B cell (primary cell): ENCODE data around the gene HBA2. TPM values are rescaled to one million over a fixed set of nuclear protein-coding genes. Genes with fewer than 3 reads are reported as not detected.
A peak's percentile ranks its signal among the peaks of the same experiment; 100 is the strongest.
"Not testable (repeated sequence)": the region's sequence is repeated elsewhere in the genome, so short reads cannot be mapped to it uniquely, and the experiment has no call there.

Experiments
- ATAC-seq: fragments of 200-7000 bp; cut with Tn5 transposase; one replicate; pipeline ENCODE4 v1.10.0; 2021; ENCODE audit warnings: low read depth, mild to moderate bottlenecking, moderate number of reproducible peaks, moderate library complexity
- CTCF ChIA-PET: fragments of 350-600 bp; sonication (Branson Sonifier 250); formaldehyde crosslinking; loops from one replicate; lab custom pipeline; 2021; ENCODE audit warnings: antibody characterized with exemption, inconsistent platforms; lab: Charles Lee
- POLR2A ChIA-PET: fragments of 350-600 bp; sonication (Branson Sonifier 250); formaldehyde crosslinking; loops from one replicate; lab custom pipeline; 2021; ENCODE audit warnings: antibody characterized with exemption; lab: Charles Lee
- DNase-seq: peaks from one replicate; pipeline ENCODE4 v3.0.0; 2013
- H2AFZ ChIP-seq: 2 replicates; pipeline ENCODE4 v1.6.1; 2012; ENCODE audit warnings: mild to moderate bottlenecking, low read depth, low read length; ENCODE audit not compliant: insufficient read depth, poor library complexity, severe bottlenecking
- H3K27ac ChIP-seq, 2 donors: 1 replicate in 1 of 2; 2 replicates in 1 of 2; pipeline ENCODE4 v1.5.1; 2012 to 2013; ENCODE audit warnings: low read length in 2 of 2, mild to moderate bottlenecking in 2 of 2, moderate library complexity in 1 of 2
- H3K27me3 ChIP-seq, 4 experiments: fragments of 200-600 bp in 1 of 4; sonication (generic) in 1 of 4; replicated peaks in 1 of 4; 1 replicate in 2 of 4; 2 replicates in 2 of 4; pipeline versions ENCODE4 v1.6.1 to v1.7.0; 2013 to 2016; ENCODE audit warnings: low read length in 3 of 4, mild to moderate bottlenecking in 2 of 4, mixed read lengths in 1 of 4, moderate library complexity in 1 of 4; ENCODE audit not compliant: insufficient read depth in 4 of 4, control insufficient read depth in 3 of 4; ENCODE audit errors: control extremely low read depth in 1 of 4
- H3K36me3 ChIP-seq, 2 experiments: replicated peaks in 1 of 2; 1 replicate in 1 of 2; 2 replicates in 1 of 2; pipeline versions ENCODE4 v1.6.1 to v1.7.1; 2013; ENCODE audit warnings: low read length in 1 of 2; ENCODE audit not compliant: insufficient read depth in 2 of 2, control insufficient read depth in 1 of 2; ENCODE audit errors: control extremely low read depth in 1 of 2, extremely low read depth in 1 of 2
- H3K4me1 ChIP-seq, 2 donors: fragments of 200-600 bp in 1 of 2; sonication (generic) in 1 of 2; 1 replicate in 1 of 2; 2 replicates in 1 of 2; pipeline versions ENCODE4 v1.5.1 to v1.6.1; 2013 to 2017; ENCODE audit warnings: low read length in 2 of 2; ENCODE audit not compliant: control insufficient read depth in 2 of 2, insufficient read depth in 2 of 2
- H3K4me2 ChIP-seq: replicated peaks from 2 replicates; pipeline ENCODE3; 2012; ENCODE audit warnings: mild to moderate bottlenecking, low read depth, low read length; ENCODE audit not compliant: poor library complexity, severe bottlenecking
- H3K4me3 ChIP-seq, 5 experiments: fragments of 200-600 bp in 1 of 5; sonication (generic) in 1 of 5; 1 replicate in 3 of 5; 2 replicates in 2 of 5; pipeline versions ENCODE4 v1.5.1 to v1.7.0; 2011 to 2016; ENCODE audit warnings: low read length in 4 of 5, mild to moderate bottlenecking in 4 of 5, low read depth in 2 of 5, control low read depth in 1 of 5, moderate library complexity in 1 of 5; ENCODE audit not compliant: insufficient read depth in 1 of 5; ENCODE audit errors: control extremely low read depth in 1 of 5, extremely low read depth in 1 of 5
- H3K79me2 ChIP-seq: fragments of 200-600 bp; sonication (generic); one replicate; pipeline ENCODE4 v1.6.0; 2016; ENCODE audit warnings: low read length; ENCODE audit not compliant: control insufficient read depth, insufficient read depth
- H3K9ac ChIP-seq: fragments of 200-600 bp; sonication (generic); 2 replicates; pipeline ENCODE4 v1.6.1; 2017; ENCODE audit warnings: mild to moderate bottlenecking, low read length, moderate library complexity
- H3K9me3 ChIP-seq, 3 donors: one replicate each; pipeline versions ENCODE4 v1.6.1 to v1.7.1; 2013; ENCODE audit warnings: low read length in 2 of 3; ENCODE audit not compliant: control insufficient read depth in 2 of 3, insufficient read depth in 1 of 3; ENCODE audit errors: control extremely low read depth in 1 of 3
- H4K20me1 ChIP-seq: 2 replicates; pipeline ENCODE4 v1.6.0; 2012; ENCODE audit warnings: mild to moderate bottlenecking, low read length; ENCODE audit not compliant: insufficient read depth, control insufficient read depth, poor library complexity, severe bottlenecking
- H3K27ac Mint-ChIP-seq: one replicate; pipeline ENCODE4 v1.8.0; 2021; ENCODE audit warnings: mixed read lengths
- H3K27me3 Mint-ChIP-seq: one replicate; pipeline ENCODE4 v1.8.0; 2021; ENCODE audit warnings: mixed read lengths
- H3K4me1 Mint-ChIP-seq: one replicate; pipeline ENCODE4 v1.8.0; 2021; ENCODE audit warnings: mixed read lengths
- H3K4me3 Mint-ChIP-seq: one replicate; pipeline ENCODE4 v1.8.0; 2021; ENCODE audit warnings: mixed read lengths
- H3K9me3 Mint-ChIP-seq: one replicate; pipeline ENCODE4 v1.8.0; 2022; ENCODE audit warnings: mixed read lengths; ENCODE audit not compliant: insufficient read depth
- WGBS: methylation state at CpG from one replicate; pipeline ENCODE4 v1.1.5; 2013; ENCODE audit warnings: missing lambda C conversion rate; ENCODE audit not compliant: insufficient coverage; 5-methylcytosine and 5-hydroxymethylcytosine counted together
- intact Hi-C: fragments of 100-400 bp; cut with micrococcal nuclease; formaldehyde crosslinking; loops from one replicate; pipeline ENCODE4 v1.10.0; 2022
- polyA minus RNA-seq: library from RNA; depleted of rRNA, polyadenylated mRNA; stranded (reverse); fragments of >200 nt; gene quantifications from 2 replicates; pipeline ENCODE4 v1.2.3, GENCODE V29; 2012
- polyA plus RNA-seq: library from polyadenylated mRNA; depleted of rRNA; stranded (reverse); fragments of >200 nt; gene quantifications from 2 replicates; pipeline ENCODE4 v1.2.3, GENCODE V29; 2012
- total RNA-seq, 2 donors: library from RNA; stranded (reverse); fragments of 120-200 nt in 1 of 2; gene quantifications; 1 replicate in 1 of 2; 2 replicates in 1 of 2; pipeline versions ENCODE4 v1.2.3 to v1.2.4, GENCODE V29; 2013 to 2022

HBA2 gene
- total RNA-seq (179 and 217 TPM in 2 replicates), polyA plus RNA-seq (7.9 and 75.6 TPM in 2 replicates), polyA minus RNA-seq (21.5 and 197 TPM in 2 replicates)
- total RNA-seq (2013), result 122 TPM

GRCh38 chr16:172374-172941, at the start of gene HBA2:
TSS of gene HBA2 (plus strand) at chr16:172876. CDS start at chr16:172913, 37 bp downstream.
- H3K9me3 ChIP-seq, H3K9ac ChIP-seq, H4K20me1 ChIP-seq, H3K4me1 ChIP-seq, H3K79me2 ChIP-seq, H2AFZ ChIP-seq, CTCF ChIA-PET, H3K4me2 ChIP-seq, DNase-seq, H3K27ac Mint-ChIP-seq, H3K36me3 ChIP-seq, H3K4me3 ChIP-seq, intact Hi-C loops, H3K9me3 Mint-ChIP-seq, POLR2A ChIA-PET, H3K27ac ChIP-seq: not testable (repeated sequence)
- Mint-ChIP-seq H3K27me3 (peaks cover 42% of the 10 kb centered on the region), H3K4me3 (peak within 1 kb of the TSS; percentile 56), H3K4me1 (peaks cover 24% of the 10 kb centered on the region)
- ATAC-seq, result peak; percentile 48
- H3K27me3 ChIP-seq, result peaks cover 0 to 52% (median 13%) of the 10 kb centered on the region in 4 experiments
- no CpG with 5 or more reads among the region's 74 CpGs for WGBS

GRCh38 chr16:123558-124350, 48.9 kb upstream of the HBA2 start:
- 89% methylated on average over 12 of the region's 19 CpGs for WGBS
- intact Hi-C loops, H3K9me3 ChIP-seq, H3K4me1 ChIP-seq, H3K36me3 ChIP-seq, H3K27ac ChIP-seq, H4K20me1 ChIP-seq, H3K79me2 ChIP-seq, H3K9ac ChIP-seq, CTCF ChIA-PET, H3K4me3 ChIP-seq, H3K4me1 Mint-ChIP-seq, H3K4me2 ChIP-seq, H3K27ac Mint-ChIP-seq, H3K27me3 ChIP-seq, ATAC-seq, H2AFZ ChIP-seq, H3K4me3 Mint-ChIP-seq, H3K27me3 Mint-ChIP-seq, H3K9me3 Mint-ChIP-seq, POLR2A ChIA-PET, DNase-seq: not testable (repeated sequence)
